Fibroblast of lung (primary cell): ENCODE measurements around the gene UCHL3. TPM values are rescaled to one million over a fixed set of nuclear protein-coding genes. Genes with fewer than 3 reads are reported as not detected.

Source experiments
- DNase-seq, 2 donors: peaks; one replicate each; pipeline versions ENCODE4 v3.0.0 to v3.0.0-alpha.2; 2010; ENCODE audit warnings: low read depth in 2 of 2
- H2AFZ ChIP-seq: 2 replicates; pipeline ENCODE4 v1.5.1; 2012; ENCODE audit warnings: low read length, control low read depth, inconsistent platforms
- H3K27ac ChIP-seq: 2 replicates; pipeline ENCODE4 v1.5.1; 2011; ENCODE audit warnings: low read length, control low read depth; ENCODE audit not compliant: insufficient read depth
- H3K27me3 ChIP-seq: 2 replicates; pipeline ENCODE4 v1.5.1; 2011; ENCODE audit warnings: mild to moderate bottlenecking, low read length; ENCODE audit not compliant: control insufficient read depth, insufficient read depth
- H3K36me3 ChIP-seq: 2 replicates; pipeline ENCODE4 v1.5.1; 2011; ENCODE audit warnings: low read length; ENCODE audit not compliant: control insufficient read depth, insufficient read depth
- H3K4me1 ChIP-seq: 2 replicates; pipeline ENCODE4 v1.5.1; 2011; ENCODE audit warnings: low read length; ENCODE audit not compliant: control insufficient read depth, insufficient read depth; ENCODE audit errors: extremely low read depth
- H3K4me2 ChIP-seq: 2 replicates; pipeline ENCODE4 v1.5.1; 2011; ENCODE audit warnings: low read length, control low read depth; ENCODE audit not compliant: insufficient read depth; ENCODE audit errors: extremely low read depth
- H3K4me3 ChIP-seq, 4 experiments: fragments of 200-600 bp in 1 of 4; sonication (generic) in 1 of 4; replicated peaks in 1 of 4; 2 replicates each; pipeline ENCODE4 v1.5.1; 2011 to 2016; ENCODE audit warnings: low read length in 4 of 4, low read depth in 3 of 4, mild to moderate bottlenecking in 3 of 4, control low read depth in 2 of 4, inconsistent platforms in 1 of 4, mixed read lengths in 1 of 4; ENCODE audit not compliant: insufficient read depth in 1 of 4; ENCODE audit errors: control extremely low read depth in 1 of 4
- H3K79me2 ChIP-seq: 2 replicates; pipeline ENCODE4 v1.5.1; 2012; ENCODE audit warnings: mild to moderate bottlenecking, low read length, inconsistent platforms; ENCODE audit not compliant: control insufficient read depth, insufficient read depth
- H3K9ac ChIP-seq: 2 replicates; pipeline ENCODE4 v1.5.1; 2011; ENCODE audit warnings: mild to moderate bottlenecking, low read length, control low read depth; ENCODE audit not compliant: insufficient read depth
- H3K9me3 ChIP-seq: 2 replicates; pipeline ENCODE4 v1.5.1; 2012; ENCODE audit warnings: low read depth, low read length; ENCODE audit not compliant: control insufficient read depth, insufficient read depth
- H4K20me1 ChIP-seq: 2 replicates; pipeline ENCODE4 v1.5.1; 2011; ENCODE audit warnings: low read length; ENCODE audit not compliant: control insufficient read depth, insufficient read depth; ENCODE audit errors: extremely low read depth
- CTCF ChIP-seq, 2 donors: IDR thresholded peaks in 1 of 2; conservative IDR thresholded peaks in 1 of 2; 1 replicate in 1 of 2; 2 replicates in 1 of 2; pipeline ENCODE4 v1.5.1; 2011 to 2012; ENCODE audit warnings: low read length in 2 of 2, control low read depth in 1 of 2, inconsistent platforms in 1 of 2, low read depth in 1 of 2, mild to moderate bottlenecking in 1 of 2
- EZH2 ChIP-seq: IDR thresholded peaks from 2 replicates; pipeline ENCODE4 v1.5.1; 2012; ENCODE audit warnings: low read length, control low read depth, mild to moderate bottlenecking; ENCODE audit errors: missing control alignments
- polyA plus RNA-seq, 2 donors: library from polyadenylated mRNA; depleted of rRNA in 1 of 2; stranded (reverse) in 1 of 2; unstranded in 1 of 2; fragments of >200 nt; gene quantifications; 2 replicates each; pipeline ENCODE4 v1.2.1, GENCODE V29; 2011 to 2012; ENCODE audit warnings: missing spikeins in 1 of 2
- total RNA-seq: library from RNA; depleted of rRNA; stranded (reverse); fragments of >200 nt; gene quantifications from 2 replicates; pipeline ENCODE4 v1.2.1, GENCODE V29; 2014

UCHL3 gene
- total and polyA plus RNA-seq, 2 donors (not counting 1 experiment from before 2014, with no cell fraction given), result 30.9 to 81.9 TPM

DNA sequence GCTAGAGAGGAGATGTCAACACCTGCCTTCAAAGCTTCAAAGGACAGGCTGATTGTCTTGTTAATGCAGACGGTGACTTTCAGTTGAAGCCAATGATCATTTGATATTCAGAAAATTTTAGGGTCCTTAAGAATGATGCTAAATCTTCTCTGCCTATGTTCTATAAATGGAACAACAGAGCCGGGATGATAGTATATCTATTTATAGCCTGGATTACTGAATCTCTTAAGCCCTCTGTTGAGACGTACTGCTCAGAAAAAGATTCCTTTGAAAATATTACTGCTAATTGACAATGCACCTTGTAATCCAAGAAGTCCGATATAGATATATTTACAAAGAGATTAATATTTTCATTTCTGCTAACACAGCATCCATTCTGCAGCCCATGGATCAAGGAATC is 50.8 kb downstream of the UCHL3 start:
- no peaks in the 10 kb centered on the region for H3K36me3 ChIP-seq
- no peak for TF ChIP-seq EZH2
- TF ChIP-seq CTCF (conservative IDR thresholded peaks at IDR 0.05 in 1 of 2, IDR thresholded peaks at IDR 0.05 in 1 of 2; ENCODE audit: low read depth in 1 of 2, low read length in 2 of 2), result no peak
- no peak overlapping the region for H3K4me3 ChIP-seq
- no peaks in the 10 kb centered on the region for H3K27me3 ChIP-seq
- DNase-seq, result no peak
- no peak overlapping the region for H3K9ac ChIP-seq
- H4K20me1 ChIP-seq, result no peaks in the 10 kb centered on the region
- H2AFZ ChIP-seq, result no peak overlapping the region
- no peaks in the 10 kb centered on the region for H3K9me3 ChIP-seq
- no peak overlapping the region for H3K27ac ChIP-seq
- H3K4me2 ChIP-seq, result no peak overlapping the region
- H3K79me2 ChIP-seq, result no peaks in the 10 kb centered on the region
- H3K4me1 ChIP-seq, result no peaks in the 10 kb centered on the region

GRCh38 chr13:75603038-75603437 is 53.4 kb downstream of the UCHL3 start:
- no peak overlapping the region for H3K4me3 ChIP-seq
- H3K79me2 ChIP-seq, result no peaks in the 10 kb centered on the region
- H3K4me1 ChIP-seq, result no peaks in the 10 kb centered on the region
- no peak overlapping the region for H3K9ac ChIP-seq
- H3K9me3 ChIP-seq, result no peaks in the 10 kb centered on the region
- no peak for TF ChIP-seq CTCF (conservative IDR thresholded peaks at IDR 0.05 in 1 of 2, IDR thresholded peaks at IDR 0.05 in 1 of 2; ENCODE audit: low read depth in 1 of 2, low read length in 2 of 2)
- no peak for TF ChIP-seq EZH2
- H3K27ac ChIP-seq, result no peak overlapping the region
- H2AFZ ChIP-seq, result no peak overlapping the region
- H3K36me3 ChIP-seq, result no peaks in the 10 kb centered on the region
- H4K20me1 ChIP-seq, result no peaks in the 10 kb centered on the region
- no peak for DNase-seq
- no peak overlapping the region for H3K4me2 ChIP-seq
- no peaks in the 10 kb centered on the region for H3K27me3 ChIP-seq

- Histone ChIP-seq H3K36me3 (no peaks in the 10 kb centered on the region), H3K9me3 (no peaks in the 10 kb centered on the region), H3K4me3 (no peak overlapping the region), H2AFZ (no peak overlapping the region), H3K79me2 (no peaks in the 10 kb centered on the region), H3K4me2 (no peak overlapping the region), H3K27ac (no peak overlapping the region), H3K27me3 (no peaks in the 10 kb centered on the region), H3K9ac (no peak overlapping the region), H3K4me1 (no peaks in the 10 kb centered on the region), H4K20me1 (no peaks in the 10 kb centered on the region)
- TF ChIP-seq CTCF (conservative IDR thresholded peaks at IDR 0.05 in 1 of 2, IDR thresholded peaks at IDR 0.05 in 1 of 2; ENCODE audit: low read depth in 1 of 2, low read length in 2 of 2) (no peak), EZH2 (no peak)
- DNase-seq, result no peak
Measured at GRCh38 chr13:75607447-75607846, 57.9 kb downstream of the UCHL3 start.
